Kidney epithelial cell (primary cell): ENCODE results near the gene MAST2. TPM values are rescaled to one million over a fixed set of nuclear protein-coding genes. Genes with fewer than 3 reads are reported as not detected.
"Not testable (repeated sequence)": the region's sequence is repeated elsewhere in the genome, so short reads cannot be mapped to it uniquely, and the experiment has no call there.

ENCODE experiments used
- DNase-seq: peaks from one replicate; pipeline ENCODE4 v3.0.0-alpha.2; 2010; ENCODE audit warnings: low read depth
- H3K27me3 ChIP-seq: 2 replicates; pipeline ENCODE4 v1.6.0; 2011; ENCODE audit warnings: low read length; ENCODE audit not compliant: control insufficient read depth, insufficient read depth
- H3K36me3 ChIP-seq: 2 replicates; pipeline ENCODE4 v1.5.1; 2011; ENCODE audit warnings: low read length; ENCODE audit not compliant: control insufficient read depth, insufficient read depth
- H3K4me3 ChIP-seq: 2 replicates; pipeline ENCODE4 v1.5.1; 2011; ENCODE audit warnings: low read depth, mild to moderate bottlenecking, control low read depth, low read length
- CTCF ChIP-seq: IDR thresholded peaks from 2 replicates; pipeline ENCODE4 v1.5.1; 2011; ENCODE audit warnings: mild to moderate bottlenecking, moderate library complexity, low read length, control low read depth, inconsistent platforms; ENCODE audit not compliant: insufficient read depth, poor library complexity, severe bottlenecking
- total RNA-seq: library from RNA; depleted of rRNA; stranded (reverse); fragments of >200 nt; gene quantifications from 2 replicates; pipeline ENCODE4 v1.2.3, GENCODE V29; 2015

The MAST2 gene
- total RNA-seq, 1 donor from 2014 or later = 26.6 TPM

- DNase-seq = no peak
- no peak for TF ChIP-seq CTCF
- Histone ChIP-seq H3K4me3 (no peak overlapping the region), H3K36me3 (no peaks in the 10 kb centered on the region), H3K27me3 (no peaks in the 10 kb centered on the region)
These were observed 119.9 kb downstream of the MAST2 start for GRCh38 chr1:45923343-45923742.

GRCh38 chr1:45924736-45925135 is 121.3 kb downstream of the MAST2 start:
- Histone ChIP-seq H3K4me3 (no peak overlapping the region), H3K36me3 (no peaks in the 10 kb centered on the region), H3K27me3 (no peaks in the 10 kb centered on the region)
- DNase-seq = no peak
- no peak for TF ChIP-seq CTCF

DNA sequence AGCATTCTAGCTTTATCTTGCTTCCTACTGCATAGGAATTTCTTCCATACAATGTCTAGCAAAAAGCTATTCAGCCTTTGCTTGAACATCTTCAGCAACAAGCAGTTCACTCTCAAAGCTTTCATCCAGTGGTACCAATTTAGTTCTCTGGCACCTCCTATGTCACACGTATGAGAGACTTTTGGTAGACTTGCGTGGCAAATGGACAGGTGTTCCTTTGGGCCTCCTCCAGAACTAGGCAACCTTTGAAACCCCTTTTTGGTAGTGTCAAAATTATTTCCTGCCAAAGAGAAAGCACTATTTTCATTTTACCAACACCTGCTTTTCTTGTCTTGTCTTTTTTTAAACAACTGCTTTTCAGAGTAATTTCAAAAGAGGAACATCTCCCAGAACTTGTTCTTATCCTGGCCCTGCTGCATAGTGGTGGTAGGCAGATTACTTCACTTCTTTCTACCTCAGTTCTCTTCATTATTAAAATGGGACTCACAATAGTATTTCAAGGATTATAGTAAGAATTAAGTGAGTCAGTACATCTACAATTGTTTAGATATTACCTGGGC is 122.4 kb downstream of the MAST2 start:
- TF ChIP-seq CTCF = no peak
- no peaks in the 10 kb centered on the region for H3K36me3 ChIP-seq
- no peak overlapping the region for H3K4me3 ChIP-seq
- H3K27me3 ChIP-seq = no peaks in the 10 kb centered on the region
- DNase-seq = no peak

GRCh38 chr1:45926330-45926729 is 122.9 kb downstream of the MAST2 start:
- DNase-seq = no peak
- no peaks in the 10 kb centered on the region for H3K36me3 ChIP-seq
- TF ChIP-seq CTCF = no peak

DNA sequence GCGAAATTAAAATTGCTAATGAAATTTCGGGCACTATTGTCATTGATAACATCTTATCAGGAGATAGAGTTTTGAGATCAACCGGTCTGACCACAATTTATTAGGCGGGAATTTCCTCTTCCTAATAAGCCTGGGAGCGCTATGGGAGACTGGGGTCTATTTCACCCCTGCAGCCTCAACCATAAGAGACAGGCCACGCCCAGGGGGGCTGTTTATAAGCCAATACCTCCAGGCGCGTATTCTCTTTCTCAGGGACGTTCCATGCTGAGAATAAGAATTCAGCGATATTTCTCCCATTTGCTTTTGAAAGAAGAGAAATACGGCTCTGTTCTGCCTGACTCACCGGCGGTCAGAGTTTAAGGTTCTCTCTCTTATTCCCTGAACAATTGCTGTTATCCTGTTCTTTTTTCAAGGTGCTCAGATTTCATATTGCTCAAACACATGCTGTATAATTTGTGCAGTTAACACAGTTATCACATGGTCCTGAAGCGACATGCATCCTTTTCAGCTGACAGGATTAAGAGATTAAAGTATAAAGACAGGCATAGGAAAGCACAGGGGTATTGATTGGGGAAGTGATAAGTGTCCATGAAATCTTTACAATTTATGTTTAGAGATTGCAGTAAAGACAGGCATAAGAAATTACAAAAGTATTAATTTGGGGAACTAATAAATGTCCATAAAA is 124.0 kb downstream of the MAST2 start:
- not testable (repeated sequence) for H3K36me3 ChIP-seq, H3K27me3 ChIP-seq, H3K4me3 ChIP-seq, DNase-seq

More at GRCh38 chr1:45926330-45926729, 122.9 kb downstream of the MAST2 start:
- no peak overlapping the region for H3K4me3 ChIP-seq
- H3K27me3 ChIP-seq = no peaks in the 10 kb centered on the region

GRCh38 chr1:45928486-45929205 is 125.2 kb downstream of the MAST2 start:
- Histone ChIP-seq H3K27me3 (no peaks in the 10 kb centered on the region), H3K4me3 (no peak overlapping the region), H3K36me3 (no peaks in the 10 kb centered on the region)
- DNase-seq = no peak
- no peak for TF ChIP-seq CTCF
